HG03460 (cell line): ENCODE measurements around the gene MMD.
"Not testable (repeated sequence)": the region's sequence is repeated elsewhere in the genome, so short reads cannot be mapped to it uniquely, and the experiment has no call there.

Experiments
- ATAC-seq: cut with Tn5 transposase; IDR thresholded peaks from one replicate; pipeline ENCODE4 v1.9.1; 2021; ENCODE audit not compliant: unreplicated experiment

The MMD gene

DNA sequence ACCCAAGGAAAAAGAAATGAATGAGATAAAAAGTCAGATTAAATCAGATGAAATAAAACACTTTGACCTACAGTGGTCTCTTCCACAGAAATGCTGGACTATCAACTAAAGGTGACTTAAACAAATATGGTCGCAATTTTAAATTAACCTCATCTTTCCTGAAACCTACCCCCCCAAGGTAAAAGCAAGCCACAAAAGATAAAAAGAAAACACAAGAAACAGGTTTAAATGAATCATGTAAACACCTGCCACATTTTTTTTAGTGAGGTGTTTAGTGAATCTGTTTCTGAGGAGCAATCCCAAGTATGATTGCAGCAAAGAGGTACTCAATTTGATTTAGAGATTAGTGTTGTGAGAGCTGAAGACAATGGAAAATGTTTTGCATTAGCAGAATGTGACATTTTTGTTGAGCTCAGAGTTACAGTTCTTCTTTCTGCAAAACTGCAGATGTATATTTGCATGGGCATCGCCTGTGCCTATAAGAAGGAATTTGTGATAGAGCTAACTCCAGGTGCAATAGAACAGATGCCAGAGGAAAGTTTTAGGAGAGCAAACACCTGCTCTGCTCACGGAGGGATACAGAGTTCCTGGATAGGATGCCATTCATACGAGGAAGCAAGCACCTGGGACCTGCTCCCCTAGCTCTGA, 3.4 kb upstream of the MMD start:
- no peak for ATAC-seq

- no peak for ATAC-seq
Observed at GRCh38 chr17:55423535-55423934, 1.9 kb upstream of the MMD start.

- not testable (repeated sequence) for ATAC-seq
Observed at GRCh38 chr17:55422828-55423164, 1.2 kb upstream of the MMD start.

GRCh38 chr17:55420776-55421178, 858 bp downstream of the MMD start:
- ATAC-seq = peak; percentile 21

DNA sequence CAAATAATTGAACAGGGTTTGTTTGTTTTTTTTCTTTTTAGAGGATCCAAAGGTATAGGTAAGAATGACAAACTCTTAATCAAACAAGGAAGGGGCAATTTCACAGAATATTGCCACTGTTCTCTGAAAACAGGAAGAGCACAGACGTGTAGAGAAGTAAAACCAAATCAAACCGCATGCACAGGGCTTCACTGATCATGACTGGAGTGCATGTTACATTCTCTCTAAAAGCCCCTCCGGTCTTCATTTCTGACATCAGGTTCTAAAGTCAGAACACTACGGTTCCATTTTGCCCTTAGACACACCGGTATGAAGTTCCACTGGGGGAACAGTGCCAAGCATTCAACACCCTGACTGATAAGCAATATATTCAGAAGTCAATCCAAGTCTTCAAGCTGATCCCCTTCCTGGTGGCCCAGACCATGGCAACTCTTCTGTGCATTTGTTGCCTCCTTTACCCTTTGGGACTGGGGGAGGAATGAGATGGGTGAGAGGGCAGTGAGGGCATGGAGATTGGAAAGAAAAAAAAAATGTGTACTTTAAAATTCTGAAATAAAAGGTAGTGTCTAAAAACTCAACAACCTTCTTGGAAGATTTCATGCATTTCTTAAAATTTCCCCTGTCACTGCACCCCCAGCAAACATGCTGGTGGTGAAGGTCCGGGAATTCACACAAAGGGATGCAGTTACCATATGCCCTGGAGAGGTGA, 1.4 kb downstream of the MMD start:
- peak; percentile 46 for ATAC-seq

DNA sequence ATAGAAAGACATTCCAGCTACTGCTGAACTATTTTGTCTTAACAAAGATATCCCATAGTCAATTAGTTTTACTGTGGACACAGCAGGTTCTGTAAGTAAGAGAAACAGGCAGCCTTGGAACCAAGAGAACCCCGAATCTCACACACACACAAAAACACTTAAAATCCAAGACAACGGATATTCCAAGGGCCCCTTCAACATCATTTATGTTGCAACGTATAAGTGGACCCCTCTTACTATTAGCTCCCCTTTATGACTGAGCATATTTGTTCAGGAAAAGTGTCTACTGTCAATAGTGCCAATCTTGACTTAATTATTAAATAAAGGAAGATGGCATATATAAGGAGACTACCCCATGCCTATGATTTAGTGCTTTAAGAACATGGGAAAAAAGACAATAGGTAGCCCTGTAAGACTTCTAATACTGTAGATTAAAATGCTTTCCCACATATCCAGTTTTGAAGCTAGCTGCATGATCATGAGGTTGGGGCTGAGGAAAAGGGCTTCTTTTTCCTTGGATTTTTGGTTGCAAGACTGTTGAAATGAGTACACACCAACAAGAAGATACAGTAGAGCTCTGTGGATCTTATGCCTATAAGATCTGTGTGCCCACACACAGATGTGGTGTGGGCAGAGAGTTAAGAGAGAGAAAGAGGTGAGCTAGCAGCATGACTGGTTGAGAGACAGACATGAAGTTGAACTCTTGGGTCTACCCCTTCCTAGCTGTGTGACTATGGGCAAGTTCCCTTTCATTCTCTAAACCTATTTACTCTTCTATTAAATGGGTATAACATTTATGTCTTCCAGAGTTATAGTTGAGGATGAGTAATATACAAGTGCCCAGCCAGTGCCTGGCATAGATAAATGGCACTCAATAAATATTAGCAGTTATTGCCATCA, 3.0 kb downstream of the MMD start:
- no peak for ATAC-seq

DNA sequence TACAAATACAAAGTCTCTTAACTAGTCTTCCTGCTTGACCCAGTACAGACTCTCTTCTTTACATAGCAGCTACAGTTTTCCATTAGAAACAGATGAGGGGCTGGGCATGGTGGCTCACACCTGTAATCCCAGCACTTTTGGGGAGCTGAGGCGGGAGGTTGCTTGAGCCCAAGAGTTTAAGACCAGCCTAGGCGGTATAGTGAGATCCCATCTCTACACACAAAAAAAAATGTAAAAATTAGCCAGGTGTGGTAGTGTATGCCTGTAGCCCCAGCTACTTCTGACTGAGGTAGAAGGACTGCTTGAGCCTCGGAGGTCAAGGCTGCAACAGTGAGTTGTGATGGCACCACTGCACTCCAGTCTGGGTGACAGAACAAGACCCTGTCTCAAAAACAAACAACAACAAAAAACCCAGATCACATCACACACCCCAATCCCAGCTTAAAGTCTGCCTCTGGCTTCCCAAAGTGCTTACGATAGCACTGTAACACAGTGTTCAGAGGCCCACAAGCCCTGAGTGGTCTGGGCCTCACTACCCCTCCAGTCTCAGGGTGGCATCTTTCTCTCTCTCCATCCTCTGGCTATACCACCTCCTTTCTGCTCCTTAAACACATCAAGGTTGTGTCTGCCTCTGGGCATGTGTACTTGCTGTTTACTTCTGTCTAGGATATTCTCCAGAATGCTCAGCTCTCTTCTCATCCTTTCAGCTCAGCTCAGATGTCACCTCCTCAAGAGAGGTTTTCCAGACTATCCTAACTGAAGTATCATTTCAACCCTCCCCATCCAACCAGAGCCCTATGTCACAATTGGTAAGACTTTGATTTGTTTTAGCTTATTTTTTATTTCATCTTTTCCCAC, 4.0 kb downstream of the MMD start:
- ATAC-seq = no peak

GRCh38 chr17:55416470-55417052, 5.1 kb downstream of the MMD start:
- no peak for ATAC-seq

DNA sequence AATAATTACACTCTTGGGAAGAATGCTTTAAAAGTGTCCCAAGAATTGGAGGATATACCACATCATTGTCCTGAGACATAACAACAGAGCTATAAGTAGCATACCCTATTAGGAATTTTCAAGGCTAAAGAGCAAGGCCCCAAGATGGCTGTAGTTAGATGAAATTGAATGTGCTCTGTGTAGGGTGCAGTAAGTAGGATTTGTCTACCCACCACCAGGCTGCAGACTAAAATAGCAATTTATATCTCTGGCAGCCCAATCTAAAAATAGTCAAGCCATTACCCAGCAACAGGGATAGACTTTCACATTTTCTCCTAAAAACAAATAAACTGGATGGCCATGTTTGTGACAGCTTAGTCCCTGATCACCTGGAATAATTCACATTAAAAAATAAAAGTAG, 5.6 kb downstream of the MMD start:
- no peak for ATAC-seq

DNA sequence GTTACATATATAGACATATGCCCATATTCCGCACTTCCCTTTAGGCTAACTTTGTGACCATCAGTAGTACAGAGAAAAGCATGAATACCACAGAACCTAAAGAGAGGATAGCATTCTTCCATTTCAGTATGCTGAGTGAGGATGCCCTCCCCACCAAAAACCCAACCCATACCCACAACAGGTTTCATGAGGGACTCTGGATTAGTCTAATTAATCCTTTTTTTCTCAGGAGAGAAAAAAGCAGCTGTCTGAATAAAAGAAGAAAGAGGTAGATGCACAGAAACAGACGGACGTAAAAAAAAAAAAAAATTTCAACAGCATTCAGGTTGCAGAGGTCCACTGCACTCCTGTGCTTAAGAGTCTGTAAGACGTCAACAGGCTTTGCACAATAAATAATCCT, 6.7 kb downstream of the MMD start:
- ATAC-seq = no peak

DNA sequence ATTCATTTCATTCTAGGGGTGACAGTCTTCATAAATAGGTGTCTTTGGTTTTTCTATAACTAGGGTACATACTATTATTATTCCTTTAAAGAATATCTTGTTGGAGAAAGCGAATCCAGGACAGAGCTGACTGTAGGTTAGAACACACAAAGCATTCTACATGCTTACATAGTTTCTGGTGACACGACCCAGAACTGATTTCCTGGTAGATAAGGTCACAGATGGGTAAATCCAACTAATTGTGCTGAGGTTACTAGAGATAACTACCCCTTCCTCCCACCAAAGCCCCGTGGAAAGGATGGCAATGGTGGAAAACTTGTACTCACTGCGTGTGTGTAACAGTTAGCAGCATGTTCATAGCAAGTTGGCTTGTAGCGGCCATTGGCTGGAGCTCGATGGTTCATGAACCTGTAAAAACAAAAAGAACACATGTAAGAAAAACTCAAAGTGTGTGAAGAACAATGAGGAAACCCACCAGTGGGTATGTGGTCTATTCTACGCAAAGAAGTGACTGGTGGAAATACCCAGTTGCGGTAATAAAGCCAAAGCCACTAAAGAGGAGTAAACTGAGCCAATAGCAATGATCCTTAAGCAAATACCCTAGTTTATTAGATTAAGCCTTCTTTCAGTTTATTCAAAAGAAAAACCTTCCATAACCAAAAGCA, 7.7 kb downstream of the MMD start:
- no peak for ATAC-seq

DNA sequence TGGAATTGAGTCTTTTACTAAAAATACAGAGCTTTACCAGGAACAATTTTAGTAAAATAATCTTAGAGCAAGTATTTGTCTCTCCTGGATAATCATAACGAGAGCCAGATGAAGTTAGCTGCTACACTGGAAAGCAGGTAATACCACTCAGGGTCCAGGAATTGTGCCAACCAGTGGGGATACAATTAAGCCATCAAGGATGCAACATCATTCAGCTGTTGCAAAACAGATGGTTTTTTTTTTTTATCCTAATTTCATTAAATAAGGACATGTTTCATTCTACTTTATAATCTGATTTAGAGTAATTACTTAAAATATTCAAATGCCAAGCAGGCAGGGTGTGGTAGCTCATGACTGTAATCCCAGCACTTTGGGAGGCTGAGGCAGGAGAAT, 10.2 kb downstream of the MMD start:
- ATAC-seq = no peak

DNA sequence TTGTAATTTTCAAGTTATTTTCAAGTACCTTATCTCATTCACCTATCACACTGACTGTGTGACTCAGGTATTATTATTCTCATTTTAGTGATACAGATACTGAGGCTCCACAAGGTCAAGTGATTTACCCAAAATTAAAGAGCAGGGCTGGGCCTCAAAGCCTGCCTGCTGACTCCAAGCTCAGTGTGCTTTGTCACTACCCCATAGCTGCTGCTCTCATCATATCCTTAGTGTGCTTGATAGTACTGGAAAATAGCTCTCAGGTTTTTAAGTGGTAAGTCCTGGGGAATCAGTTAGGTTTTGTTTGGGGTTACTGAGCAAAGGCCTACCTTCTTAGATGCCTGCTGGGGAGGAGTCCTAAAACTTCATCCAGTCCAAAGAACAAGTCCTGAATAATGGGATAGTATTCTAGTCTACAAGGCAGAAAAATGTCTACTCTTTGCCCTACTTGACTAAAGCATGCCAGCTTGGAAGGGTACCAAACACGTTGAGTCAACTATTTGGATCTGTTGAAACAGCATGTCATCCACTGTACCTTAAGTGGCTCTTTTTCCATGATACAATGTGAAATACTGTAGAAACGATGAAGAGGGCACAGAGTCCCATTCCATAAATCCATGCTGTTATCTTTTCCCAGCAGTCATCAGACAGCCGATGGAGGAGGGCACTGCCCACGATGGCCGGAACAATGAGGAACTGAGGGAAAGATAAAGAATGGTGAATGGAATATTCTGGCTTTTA, 10.7 kb downstream of the MMD start:
- ATAC-seq = no peak

- ATAC-seq = no peak
Observed at GRCh38 chr17:55409030-55409800, 12.4 kb downstream of the MMD start.

GRCh38 chr17:55407641-55408566, 13.7 kb downstream of the MMD start:
- ATAC-seq = no peak

DNA sequence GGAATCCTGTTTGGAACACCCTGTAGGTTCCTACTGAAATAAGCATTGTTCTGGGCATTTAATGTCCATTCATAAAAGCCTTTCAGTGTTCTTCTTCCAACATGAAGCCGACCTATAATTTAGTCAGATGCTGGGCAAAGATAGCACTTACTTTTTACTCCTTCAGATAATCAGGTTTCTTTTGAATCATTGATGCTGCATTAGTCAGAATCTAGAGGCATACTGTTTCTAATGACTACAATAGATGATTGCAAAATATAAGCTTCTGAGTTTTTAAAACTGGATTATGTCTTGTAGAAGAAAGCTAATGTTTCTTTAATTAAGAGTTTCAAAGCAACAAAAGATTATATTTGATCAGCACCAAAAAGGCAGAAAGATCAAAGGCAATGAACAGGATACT, 16.0 kb downstream of the MMD start:
- ATAC-seq = no peak

- not testable (repeated sequence) for ATAC-seq
Observed at GRCh38 chr17:55404197-55404596, 17.4 kb downstream of the MMD start.

- no peak for ATAC-seq
Observed at GRCh38 chr17:55402374-55402773, 19.3 kb downstream of the MMD start.
